ENCODE data around the gene RBM4.
"Not testable (repeated sequence)": the region's sequence is repeated elsewhere in the genome, so short reads cannot be mapped to it uniquely, and the experiment has no call there.

RBM4 gene

GRCh38 chr11:66617155-66617834 lies 21.2 kb upstream of the RBM4 start:
- peak; percentile 38 for DNase-seq (ENCODE audit: low spot score)

- DNase-seq (ENCODE audit: low spot score): peak; percentile 31
Observed at GRCh38 chr11:66619080-66619554, 19.4 kb upstream of the RBM4 start.

- no peak for DNase-seq (ENCODE audit: low spot score)
Observed at GRCh38 chr11:66624450-66624849, 14.1 kb upstream of the RBM4 start.

- DNase-seq (ENCODE audit: low spot score): no peak
Observed at GRCh38 chr11:66625041-66625751, 13.3 kb upstream of the RBM4 start.

GRCh38 chr11:66625752-66626149 lies 12.8 kb upstream of the RBM4 start:
- no peak for DNase-seq (ENCODE audit: low spot score)

- DNase-seq (ENCODE audit: low spot score): no peak
Observed at GRCh38 chr11:66626382-66626781, 12.1 kb upstream of the RBM4 start.

GRCh38 chr11:66626926-66627325 lies 11.6 kb upstream of the RBM4 start:
- no peak for DNase-seq (ENCODE audit: low spot score)

- DNase-seq (ENCODE audit: low spot score): no peak
Observed at GRCh38 chr11:66628061-66628603, 10.4 kb upstream of the RBM4 start.

GRCh38 chr11:66629356-66629755 lies 9.1 kb upstream of the RBM4 start:
- DNase-seq (ENCODE audit: low spot score): no peak

GRCh38 chr11:66631883-66632282 lies 6.6 kb upstream of the RBM4 start:
- no peak for DNase-seq (ENCODE audit: low spot score)

- DNase-seq (ENCODE audit: low spot score): no peak
Observed at GRCh38 chr11:66632952-66633351, 5.6 kb upstream of the RBM4 start.

GRCh38 chr11:66636411-66636810 lies 2.1 kb upstream of the RBM4 start:
- no peak for DNase-seq (ENCODE audit: low spot score)

- DNase-seq (ENCODE audit: low spot score): no peak
Observed at GRCh38 chr11:66637557-66638176, 836 bp upstream of the RBM4 start.

- DNase-seq (ENCODE audit: low spot score): peak; percentile 11
Observed at GRCh38 chr11:66639066-66639813, 737 bp downstream of the RBM4 start.

GRCh38 chr11:66639814-66640340 lies 1.4 kb downstream of the RBM4 start:
- DNase-seq (ENCODE audit: low spot score): not testable (repeated sequence)

GRCh38 chr11:66641834-66642233 lies 3.3 kb downstream of the RBM4 start:
- DNase-seq (ENCODE audit: low spot score): no peak

- DNase-seq (ENCODE audit: low spot score): no peak
Observed at GRCh38 chr11:66643745-66644437, 5.4 kb downstream of the RBM4 start.

- DNase-seq (ENCODE audit: low spot score): no peak
Observed at GRCh38 chr11:66646828-66647227, 8.3 kb downstream of the RBM4 start.

- no peak for DNase-seq (ENCODE audit: low spot score)
Observed at GRCh38 chr11:66649903-66650302, 11.4 kb downstream of the RBM4 start.

- no peak for DNase-seq (ENCODE audit: low spot score)
Observed at GRCh38 chr11:66651016-66651415, 12.5 kb downstream of the RBM4 start.

- DNase-seq (ENCODE audit: low spot score): no peak
Observed at GRCh38 chr11:66652651-66653050, 14.1 kb downstream of the RBM4 start.
